Gastrocnemius medialis (tissue), 4 donors: ENCODE data around the gene TTBK1. TPM values are rescaled to one million over a fixed set of nuclear protein-coding genes. Genes with fewer than 3 reads are reported as not detected.

ENCODE experiments used
- ATAC-seq, 2 donors: fragments of 150-250 bp; one replicate each; pipeline ENCODE4 v1.9.1; 2016
- DNase-seq, 2 donors: peaks; one replicate each; pipeline ENCODE4 v3.0.0-alpha.2; 2019
- H3K27ac ChIP-seq, 4 donors: fragments of 200-600 bp; sonication (generic); 1 replicate in 1 of 4; 2 replicates in 3 of 4; pipeline ENCODE4 v1.5.1; 2016 to 2018; ENCODE audit warnings: mild to moderate bottlenecking in 2 of 4, moderate library complexity in 1 of 4
- H3K27me3 ChIP-seq, 3 donors: fragments of 200-600 bp; sonication (generic) in 2 of 3; 1 replicate in 1 of 3; 2 replicates in 2 of 3; pipeline versions ENCODE4 v1.5.1 to v1.6.0; 2016 to 2019; ENCODE audit warnings: mild to moderate bottlenecking in 1 of 3, moderate library complexity in 1 of 3
- H3K36me3 ChIP-seq, 2 donors: fragments of 200-600 bp; sonication (generic) in 1 of 2; one replicate each; pipeline ENCODE4 v1.5.1; 2017 to 2018
- H3K4me1 ChIP-seq, 2 donors: fragments of 200-600 bp; sonication (generic) in 1 of 2; one replicate each; pipeline ENCODE4 v1.5.1; 2016 to 2017; ENCODE audit warnings: mild to moderate bottlenecking in 2 of 2
- H3K4me3 ChIP-seq, 4 donors: fragments of 200-600 bp; sonication (generic) in 3 of 4; 1 replicate in 1 of 4; 2 replicates in 3 of 4; pipeline ENCODE4 v1.5.1; 2016 to 2019; ENCODE audit warnings: mild to moderate bottlenecking in 2 of 4
- H3K9me3 ChIP-seq, 3 donors: fragments of 200-600 bp; sonication (generic) in 2 of 3; 1 replicate in 1 of 3; 2 replicates in 2 of 3; pipeline ENCODE4 v1.5.1; 2016 to 2019
- CTCF ChIP-seq, 5 experiments: fragments of 450-650 bp in 3 of 5; fragments of 200-600 bp in 2 of 5; sonication (generic) in 2 of 5; IDR thresholded peaks in 4 of 5; conservative IDR thresholded peaks in 1 of 5; 1 replicate in 4 of 5; 2 replicates in 1 of 5; pipeline ENCODE4 v1.5.1; 2016 to 2019; ENCODE audit warnings: antibody characterized with exemption in 5 of 5, mild to moderate bottlenecking in 3 of 5, moderate library complexity in 3 of 5
- POLR2A ChIP-seq, 2 donors: fragments of 450-650 bp; IDR thresholded peaks; one replicate each; pipeline ENCODE4 v1.6.1; 2017; ENCODE audit warnings: antibody characterized with exemption in 2 of 2, mild to moderate bottlenecking in 2 of 2, moderate library complexity in 2 of 2
- in situ Hi-C, 4 donors: fragments of 200-750 bp; cut with MboI; loops; one replicate each; pipeline versions ENCODE4 v1.15.0 to v1.8.0; 2017; ENCODE audit warnings: low sequenced_read_pairs in 4 of 4
- intact Hi-C: fragments of 100-400 bp; cut with DNase I; formaldehyde crosslinking; loops from one replicate; pipeline ENCODE4 v1.15.1; 2023; ENCODE audit warnings: low total_unique reads
- total RNA-seq, 4 donors: library from RNA; depleted of rRNA; stranded (reverse); fragments of >200 nt; gene quantifications; one replicate each; pipeline versions ENCODE4 v1.1.0 to v1.2.3, GENCODE V29; 2016

TTBK1 gene
- total RNA-seq, 4 donors from 2014 or later, result 0.04 TPM; not detected in 3

GRCh38 chr6:43200541-43200940 lies 42.7 kb upstream of the TTBK1 start:
- in situ Hi-C loops (no loop called here), intact Hi-C loops (no loop called here)
- no peaks in the 10 kb centered on the region for H3K9me3 ChIP-seq
- no peak overlapping the region for H3K4me3 ChIP-seq
- no peak for DNase-seq
- H3K27me3 ChIP-seq, result no peaks in the 10 kb centered on the region
- ATAC-seq, result no peak
- H3K36me3 ChIP-seq, result peaks cover 0 to 61% of the 10 kb centered on the region in 2 donors
- H3K27ac ChIP-seq, result no peak overlapping the region
- TF ChIP-seq POLR2A (IDR thresholded peaks at IDR 0.05) (no peak), CTCF (IDR thresholded peaks at IDR 0.05 in 4 of 5, conservative IDR thresholded peaks at IDR 0.05 in 1 of 5) (no peak)
- H3K4me1 ChIP-seq, result no peaks in the 10 kb centered on the region

- Histone ChIP-seq H3K27ac (no peak overlapping the region), H3K4me1 (no peaks in the 10 kb centered on the region), H3K27me3 (no peaks in the 10 kb centered on the region), H3K36me3 (peaks cover 0 to 48% of the 10 kb centered on the region in 2 donors), H3K4me3 (no peak overlapping the region), H3K9me3 (no peaks in the 10 kb centered on the region)
- DNase-seq, result no peak
- ATAC-seq, result no peak
- no peak for TF ChIP-seq CTCF (IDR thresholded peaks at IDR 0.05 in 4 of 5, conservative IDR thresholded peaks at IDR 0.05 in 1 of 5)
- no peak for TF ChIP-seq POLR2A (IDR thresholded peaks at IDR 0.05)
- intact Hi-C loops (no loop called here), in situ Hi-C loops (no loop called here)
Measured at GRCh38 chr6:43202451-43202850, 40.8 kb upstream of the TTBK1 start.

DNA sequence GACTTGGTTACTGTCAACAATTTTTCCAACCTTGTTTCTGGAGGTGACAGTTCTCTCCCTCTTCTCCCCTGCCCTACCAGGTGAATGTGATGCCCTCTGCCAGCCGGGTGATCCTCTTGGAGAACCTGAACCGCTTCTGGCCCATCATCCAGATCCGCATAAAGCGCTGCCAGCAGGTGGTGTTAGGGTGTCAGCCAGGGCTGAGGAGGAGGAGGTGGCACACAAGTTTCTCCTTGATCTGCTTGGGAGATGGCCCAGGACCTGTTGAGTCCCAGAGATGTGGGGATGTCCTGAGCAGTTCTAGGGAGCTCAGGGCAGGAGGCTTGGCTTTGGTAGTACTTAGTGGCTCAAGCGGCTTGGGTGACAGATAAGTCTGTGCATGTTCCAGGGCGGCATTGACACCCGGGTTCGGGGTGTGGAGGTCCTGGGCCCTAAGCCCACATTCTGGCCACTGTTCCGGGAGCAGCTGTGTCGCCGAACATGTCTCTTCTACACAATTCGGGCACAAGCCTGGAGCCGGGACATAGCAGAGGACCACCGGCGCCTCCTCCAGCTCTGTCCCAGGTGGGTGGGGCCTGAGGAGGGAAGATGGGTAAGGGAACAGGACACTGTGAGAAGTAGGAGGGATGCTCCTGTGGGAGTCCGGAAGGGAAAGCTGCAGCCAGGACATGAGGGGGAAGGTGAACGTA lies 40.1 kb upstream of the TTBK1 start:
- Histone ChIP-seq H3K4me1 (no peaks in the 10 kb centered on the region), H3K9me3 (no peaks in the 10 kb centered on the region), H3K27ac (no peak overlapping the region), H3K4me3 (no peak overlapping the region), H3K36me3 (peaks cover 0 to 40% of the 10 kb centered on the region in 2 donors), H3K27me3 (no peaks in the 10 kb centered on the region)
- in situ Hi-C loops (no loop called here), intact Hi-C loops (no loop called here)
- TF ChIP-seq POLR2A (IDR thresholded peaks at IDR 0.05) (no peak), CTCF (IDR thresholded peaks at IDR 0.05 in 4 of 5, conservative IDR thresholded peaks at IDR 0.05 in 1 of 5) (no peak)
- ATAC-seq, result no peak
- no peak for DNase-seq

DNA sequence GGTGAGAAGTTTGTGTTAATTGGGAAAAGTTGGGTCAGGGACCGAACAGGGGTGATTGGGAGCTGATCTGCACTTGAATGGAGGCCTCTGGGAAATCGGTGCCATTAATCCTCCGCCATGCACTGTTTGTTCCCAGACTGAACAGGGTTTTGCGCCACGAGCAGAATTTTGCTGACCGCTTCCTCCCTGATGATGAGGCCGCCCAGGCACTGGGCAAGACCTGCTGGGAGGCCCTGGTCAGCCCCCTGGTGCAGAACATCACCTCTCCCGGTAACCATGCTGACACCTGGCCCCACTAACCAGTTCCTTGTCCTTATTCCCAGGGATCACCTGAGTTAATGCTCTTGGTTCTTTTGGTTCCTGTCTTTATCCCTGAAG lies 39.6 kb upstream of the TTBK1 start:
- no peak for TF ChIP-seq CTCF (IDR thresholded peaks at IDR 0.05 in 4 of 5, conservative IDR thresholded peaks at IDR 0.05 in 1 of 5)
- TF ChIP-seq POLR2A (IDR thresholded peaks at IDR 0.05), result no peak
- Histone ChIP-seq H3K36me3 (peaks cover 0 to 35% of the 10 kb centered on the region in 2 donors), H3K9me3 (no peaks in the 10 kb centered on the region), H3K27me3 (no peaks in the 10 kb centered on the region), H3K27ac (no peak overlapping the region), H3K4me3 (no peak overlapping the region), H3K4me1 (no peaks in the 10 kb centered on the region)
- intact Hi-C loops (no loop called here), in situ Hi-C loops (no loop called here)
- ATAC-seq (no peak), DNase-seq (no peak)
